K562 (cell line): Measurements from ENCODE around the gene UBA52. TPM values are rescaled to one million over a fixed set of nuclear protein-coding genes. Genes with fewer than 3 reads are reported as not detected.

Experiments used
- CCAR2 ChIP-seq: fragments of 200-400 bp; formaldehyde crosslinking; IDR thresholded peaks from 2 replicates; pipeline ENCODE4 v1.6.1; 2017; ENCODE audit warnings: mild to moderate bottlenecking, low read depth, low read length
- CREB1 ChIP-seq, 2 experiments: sonication (generic) in 1 of 2; formaldehyde crosslinking in 1 of 2; IDR thresholded peaks; 2 replicates each; pipeline versions ENCODE4 v1.6.1 to v1.8.0; 2012 to 2022; ENCODE audit warnings: inconsistent platforms in 1 of 2, mild to moderate bottlenecking in 1 of 2, missing genetic modification reagents in 1 of 2, moderate library complexity in 1 of 2
- CREM ChIP-seq: IDR thresholded peaks from 2 replicates; pipeline ENCODE4 v1.6.1; 2014; ENCODE audit warnings: antibody characterized with exemption, low read depth
- EHMT2 ChIP-seq: fragments of 450-650 bp; IDR thresholded peaks from 2 replicates; pipeline ENCODE4 v1.6.1; 2018; ENCODE audit warnings: antibody characterized with exemption
- ELF1 ChIP-seq: fragments of 200-800 bp; sonication (Bioruptor generic); IDR thresholded peaks from 2 replicates; pipeline ENCODE4 v1.6.1; 2016; ENCODE audit warnings: missing genetic modification characterization, missing compliant biosample characterization
- ETS2 ChIP-seq: IDR thresholded peaks from 2 replicates; pipeline ENCODE4 v1.6.1; 2016; ENCODE audit warnings: borderline replicate concordance, missing genetic modification characterization, mild to moderate bottlenecking, moderate library complexity, missing compliant biosample characterization; ENCODE audit not compliant: poor library complexity, severe bottlenecking
- HDAC6 ChIP-seq: IDR thresholded peaks from 2 replicates; pipeline ENCODE4 v1.6.1; 2012; ENCODE audit warnings: low read depth, mild to moderate bottlenecking, control low read depth, inconsistent platforms, low read length, moderate library complexity
- KDM5B ChIP-seq: fragments of 200-600 bp; sonication (generic); IDR thresholded peaks from 2 replicates; pipeline ENCODE4 v1.6.1; 2012; ENCODE audit warnings: low read depth, mild to moderate bottlenecking, moderate library complexity, low read length, control low read depth, inconsistent platforms; ENCODE audit not compliant: insufficient replicate concordance
- MAZ ChIP-seq, 2 experiments: fragments of 450-650 bp in 1 of 2; sonication (generic) in 1 of 2; formaldehyde crosslinking; IDR thresholded peaks in 1 of 2; conservative IDR thresholded peaks in 1 of 2; 2 replicates each; pipeline versions ENCODE4 v1.4.0 to v1.5.0; 2020; ENCODE audit warnings: mild to moderate bottlenecking in 1 of 2, missing genetic modification reagents in 1 of 2
- MIER1 ChIP-seq: fragments of 450-650 bp; IDR thresholded peaks from 2 replicates; pipeline ENCODE4 v1.6.1; 2016; ENCODE audit warnings: antibody characterized with exemption, mild to moderate bottlenecking, low read depth
- RERE ChIP-seq: sonication (generic); formaldehyde crosslinking; IDR thresholded peaks from 2 replicates; pipeline ENCODE4 v1.8.0; 2023; ENCODE audit warnings: missing genetic modification reagents, mild to moderate bottlenecking, borderline replicate concordance
- SFPQ ChIP-seq: fragments of 200-400 bp; formaldehyde crosslinking; IDR thresholded peaks from 2 replicates; pipeline ENCODE4 v1.6.1; 2017; ENCODE audit warnings: mild to moderate bottlenecking, low read depth, low read length, moderate library complexity
- STAT6 ChIP-seq: sonication (generic); formaldehyde crosslinking; IDR thresholded peaks from 2 replicates; pipeline ENCODE4 v1.8.1; 2023; ENCODE audit warnings: mild to moderate bottlenecking, missing genetic modification reagents
- TCFL5 ChIP-seq: fragments of 250-450 bp; sonication (Bioruptor Pico); conservative IDR thresholded peaks from 2 replicates; pipeline ENCODE4 v1.6.1; 2021; ENCODE audit warnings: mild to moderate bottlenecking, moderate library complexity, matching md5 sums
- ZNF586 ChIP-seq: fragments of 450-650 bp; formaldehyde crosslinking; conservative IDR thresholded peaks from 2 replicates; pipeline ENCODE4 v1.4.0; 2020; ENCODE audit warnings: mild to moderate bottlenecking, moderate library complexity
- ZNF76 ChIP-seq: fragments of 250-450 bp; sonication (Bioruptor Pico); IDR thresholded peaks from 2 replicates; pipeline ENCODE4 v1.4.0; 2020; ENCODE audit warnings: mild to moderate bottlenecking, moderate library complexity, borderline replicate concordance
- polyA plus RNA-seq, 8 experiments: library from polyadenylated mRNA; depleted of rRNA in 4 of 8; stranded (reverse) in 5 of 8; unstranded in 3 of 8; fragments of >200 nt; fragmentation: Nextera tagmentation in 2 of 8; fragmentation: Illumina TruSeq in 1 of 8; extraction: Ambion mirVana in 2 of 8; extraction: Trizol in 1 of 8; gene quantifications; 2 replicates each; pipeline versions ENCODE4 v1.2.1 to v1.2.3, GENCODE V29; 2011 to 2014; ENCODE audit warnings: inconsistent platforms in 1 of 8, missing spikeins in 1 of 8
- total RNA-seq, 7 experiments: library from RNA; depleted of rRNA in 6 of 7; stranded (reverse); fragments of >200 nt in 6 of 7; fragmentation: Illumina TruSeq in 2 of 7; extraction: Trizol in 2 of 7; gene quantifications; 2 replicates each; pipeline versions ENCODE4 v1.2.1 to v1.2.3, GENCODE V29; 2011 to 2021; ENCODE audit warnings: low replicate concordance in 1 of 7

UBA52 gene
- total and polyA plus RNA-seq, 9 of the 15 experiments (the other 6 are each of a cell fraction or from before 2014, with no cell fraction given): 1,110 to 2,751 (median 1,733) TPM

DNA sequence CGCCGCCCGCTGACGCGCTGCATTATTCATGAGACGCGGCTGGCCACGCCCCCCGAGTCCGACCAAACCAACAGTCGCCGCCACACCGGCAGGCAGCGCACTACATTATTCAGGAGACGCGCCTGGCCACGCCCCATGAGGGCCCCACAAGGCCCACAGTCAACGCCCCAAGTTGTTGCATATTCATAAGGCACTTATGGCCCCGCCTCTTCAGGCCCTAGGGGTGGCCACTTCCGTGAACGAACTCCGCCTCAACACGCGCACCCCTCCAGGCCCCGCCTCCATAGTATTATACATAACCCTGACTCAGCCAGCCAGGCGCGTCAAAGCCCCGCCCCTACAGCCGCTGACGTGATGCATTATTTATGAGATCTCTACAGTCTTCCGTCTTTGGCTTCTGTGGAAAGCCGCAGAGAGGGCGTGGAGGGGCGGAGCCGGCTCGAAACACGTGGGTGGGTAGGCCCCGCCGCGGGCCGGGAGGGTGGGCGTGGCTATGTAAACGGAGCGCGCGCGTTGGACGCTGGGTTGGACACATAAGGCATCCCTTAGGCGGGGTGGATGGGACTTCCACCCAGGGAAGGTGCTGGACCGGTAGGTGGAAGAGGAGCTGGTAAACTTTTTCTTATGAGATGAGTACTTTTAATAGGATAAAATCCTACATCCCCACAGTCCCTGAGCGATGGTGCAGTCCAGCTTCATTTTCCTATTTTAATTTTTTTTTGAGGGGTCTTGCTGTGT lies 49.4 kb upstream of the UBA52 start (continued):
- TF ChIP-seq KDM5B (peak; percentile 78), CREM (peak; percentile 67; the same call in 1 of the 2 replicates), RERE (CRISPR knock-in tag) (no peak), TCFL5 (CRISPR knock-in tag) (no peak), SFPQ (no peak), STAT6 (CRISPR knock-in tag) (no peak; the same call in 1 of the 2 replicates), EHMT2 (0 out of 2 replicates have a peak, but pooled peaks have one; percentile 11), MAZ (CRISPR knock-in tag; conservative IDR thresholded peaks at IDR 0.05 in 1 of 2, IDR thresholded peaks at IDR 0.05 in 1 of 2) (peak in 1 of 2 experiments; percentile 62; a peak in 1 of 4 replicates), ELF1 (tag) (peak; percentile 93), ETS2 (no peak), HDAC6 (no peak), ZNF76 (CRISPR knock-in tag) (no peak), CREB1 (IDR thresholded peaks at IDR 0.05) (peak; percentile 81; the same call in 1 of the 2 replicates), CREB1 (CRISPR knock-in tag; IDR thresholded peaks at IDR 0.05) (peak; percentile 76), ZNF586 (CRISPR knock-in tag) (no peak), MIER1 (no peak), CCAR2 (no peak)
